SU-DHL-6 (cell line): ENCODE results near the gene VWA3A.

Experiments
- EZH2phosphoT487 ChIP-seq: fragments of 200-600 bp; sonication (generic), shearing (Covaris generic); conservative IDR thresholded peaks from 2 replicates; pipeline ENCODE4 v1.6.1; 2018; ENCODE audit warnings: mild to moderate bottlenecking, antibody characterized with exemption, low read length, moderate library complexity, mixed read lengths
- TF ChIP-seq, protein P1 (sequence below): fragments of 200-600 bp; sonication (generic); IDR thresholded peaks from one replicate; pipeline ENCODE4 v1.5.1; 2017; ENCODE audit warnings: antibody characterized with exemption, mild to moderate bottlenecking, low read length, moderate library complexity; ENCODE audit not compliant: insufficient read depth, poor library complexity, severe bottlenecking

DNA sequence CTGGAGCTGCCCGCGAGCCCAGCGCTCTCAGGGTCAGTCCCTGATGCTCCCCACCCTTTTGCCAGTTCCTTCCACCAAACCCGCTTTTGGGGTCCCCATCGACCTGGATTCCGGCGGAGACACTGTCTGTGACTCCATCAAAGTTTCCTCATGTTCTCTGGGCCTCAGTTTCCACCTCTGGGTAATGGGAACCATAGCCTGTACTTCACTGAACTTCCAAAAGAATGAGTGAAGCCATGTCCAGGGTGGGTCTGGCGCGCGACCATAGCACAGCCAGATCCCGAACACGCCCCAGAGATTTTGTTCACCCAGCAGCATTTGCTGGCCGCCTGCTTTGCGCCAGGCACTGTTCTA, 70.3 kb downstream of the VWA3A start:
- TF ChIP-seq, protein P1, sequence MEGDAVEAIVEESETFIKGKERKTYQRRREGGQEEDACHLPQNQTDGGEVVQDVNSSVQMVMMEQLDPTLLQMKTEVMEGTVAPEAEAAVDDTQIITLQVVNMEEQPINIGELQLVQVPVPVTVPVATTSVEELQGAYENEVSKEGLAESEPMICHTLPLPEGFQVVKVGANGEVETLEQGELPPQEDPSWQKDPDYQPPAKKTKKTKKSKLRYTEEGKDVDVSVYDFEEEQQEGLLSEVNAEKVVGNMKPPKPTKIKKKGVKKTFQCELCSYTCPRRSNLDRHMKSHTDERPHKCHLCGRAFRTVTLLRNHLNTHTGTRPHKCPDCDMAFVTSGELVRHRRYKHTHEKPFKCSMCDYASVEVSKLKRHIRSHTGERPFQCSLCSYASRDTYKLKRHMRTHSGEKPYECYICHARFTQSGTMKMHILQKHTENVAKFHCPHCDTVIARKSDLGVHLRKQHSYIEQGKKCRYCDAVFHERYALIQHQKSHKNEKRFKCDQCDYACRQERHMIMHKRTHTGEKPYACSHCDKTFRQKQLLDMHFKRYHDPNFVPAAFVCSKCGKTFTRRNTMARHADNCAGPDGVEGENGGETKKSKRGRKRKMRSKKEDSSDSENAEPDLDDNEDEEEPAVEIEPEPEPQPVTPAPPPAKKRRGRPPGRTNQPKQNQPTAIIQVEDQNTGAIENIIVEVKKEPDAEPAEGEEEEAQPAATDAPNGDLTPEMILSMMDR: no peak
- no peak for TF ChIP-seq EZH2phosphoT487
